HCT116 (cell line): ENCODE data around the gene P2RX3. TPM values are rescaled to one million over a fixed set of nuclear protein-coding genes. Genes with fewer than 3 reads are reported as not detected.

Experiments
- ATAC-seq: fragments of 200-7000 bp; cut with Tn5 transposase; 2 replicates; pipeline ENCODE4 v1.9.1; 2020; ENCODE audit warnings: mild to moderate bottlenecking, moderate library complexity
- BruUV-seq: library from RNA; stranded (reverse); fragments of 400-500 nt; replicated peaks from 2 replicates; lab custom pipeline; 2021; lab: Mats Ljungman, UMichigan
- CTCF ChIA-PET: fragments of 300-600 bp; sonication (Branson Sonifier 250); formaldehyde crosslinking; loops from one replicate; lab custom pipeline; 2021; ENCODE audit warnings: antibody characterized with exemption; lab: Charles Lee
- POLR2A ChIA-PET: fragments of 300-600, 350-600 bp; sonication (Branson Sonifier 250); formaldehyde crosslinking; loops from one replicate; lab custom pipeline; 2021; ENCODE audit warnings: antibody characterized with exemption; lab: Charles Lee
- RAD21 ChIA-PET, 2 experiments: fragments of 300-600 bp; sonication (Branson Sonifier 250); formaldehyde crosslinking; loops; one replicate each; lab custom pipeline; 2023; ENCODE audit warnings: low total read pairs in 2 of 2; ENCODE audit not compliant: uncharacterized antibody in 2 of 2, unreplicated experiment in 2 of 2, low non-redundant PET in 1 of 2; lab: Charles Lee
- DNase-seq: peaks from one replicate; pipeline ENCODE4 v3.0.0-alpha.2; 2010; ENCODE audit warnings: low read depth, low spot score
- H2AFZ ChIP-seq: fragments of 200-600 bp; shearing (Covaris generic), sonication (generic); 2 replicates; pipeline ENCODE4 v1.6.1; 2017; ENCODE audit warnings: low read depth, mixed run types, mixed read lengths, antibody characterized with exemption, low read length; ENCODE audit not compliant: poor library complexity, severe bottlenecking
- H3K27ac ChIP-seq: 2 replicates; pipeline ENCODE4 v1.5.1; 2012; ENCODE audit warnings: low read depth, low read length
- H3K27me3 ChIP-seq: fragments of 200-600 bp; sonication (generic); 2 replicates; pipeline ENCODE4 v1.6.1; 2016; ENCODE audit warnings: mixed run types, low read length, mixed read lengths; ENCODE audit not compliant: insufficient read depth
- H3K36me3 ChIP-seq, 2 experiments: fragments of 200-500 bp in 1 of 2; fragments of 200-600 bp in 1 of 2; sonication (Bioruptor generic) in 1 of 2; sonication (generic) in 1 of 2; 2 replicates each; pipeline versions ENCODE4 v1.5.1 to v1.6.1; 2014 to 2016; ENCODE audit warnings: low read length in 2 of 2, inconsistent platforms in 1 of 2, mixed read lengths in 1 of 2, mixed run types in 1 of 2; ENCODE audit not compliant: insufficient read depth in 2 of 2, control insufficient read depth in 1 of 2
- H3K4me1 ChIP-seq, 2 experiments: fragments of 200-600 bp in 1 of 2; sonication (generic) in 1 of 2; 2 replicates each; pipeline versions ENCODE4 v1.5.1 to v1.6.1; 2012 to 2017; ENCODE audit warnings: low read length in 2 of 2, inconsistent platforms in 1 of 2, mild to moderate bottlenecking in 1 of 2, mixed read lengths in 1 of 2, mixed run types in 1 of 2, moderate library complexity in 1 of 2; ENCODE audit not compliant: insufficient read depth in 2 of 2, control insufficient read depth in 1 of 2
- H3K4me2 ChIP-seq: fragments of 200-600 bp; sonication (generic); 2 replicates; pipeline ENCODE4 v1.6.1; 2017; ENCODE audit warnings: mixed run types, low read length, mixed read lengths
- H3K4me3 ChIP-seq, 2 experiments: fragments of 200-600 bp in 1 of 2; sonication (generic) in 1 of 2; replicated peaks in 1 of 2; 2 replicates each; pipeline ENCODE4 v1.5.1; 2011 to 2016; ENCODE audit warnings: low read length in 2 of 2, control low read depth in 1 of 2, low read depth in 1 of 2, mild to moderate bottlenecking in 1 of 2, mixed read lengths in 1 of 2, mixed run types in 1 of 2
- H3K79me2 ChIP-seq: fragments of 200-600 bp; sonication (generic); 2 replicates; pipeline ENCODE4 v1.6.1; 2017; ENCODE audit warnings: mild to moderate bottlenecking, mixed run types, low read length, moderate library complexity, mixed read lengths; ENCODE audit not compliant: insufficient read depth
- H3K9ac ChIP-seq: fragments of 200-600 bp; sonication (generic); 2 replicates; pipeline ENCODE4 v1.6.1; 2016; ENCODE audit warnings: low read length, mixed read lengths
- H3K9me2 ChIP-seq: fragments of 200-600 bp; sonication (generic), shearing (Covaris generic); 2 replicates; pipeline ENCODE4 v1.6.1; 2017; ENCODE audit warnings: mixed run types, mild to moderate bottlenecking, moderate library complexity; ENCODE audit not compliant: insufficient read depth
- H3K9me3 ChIP-seq, 2 experiments: fragments of 200-500 bp in 1 of 2; fragments of 200-600 bp in 1 of 2; sonication (Bioruptor generic) in 1 of 2; sonication (generic) in 1 of 2; 2 replicates each; pipeline ENCODE4 v1.6.1; 2014 to 2017; ENCODE audit warnings: low read length in 2 of 2, mixed read lengths in 2 of 2, inconsistent platforms in 1 of 2, low read depth in 1 of 2, mild to moderate bottlenecking in 1 of 2, mixed run types in 1 of 2, moderate library complexity in 1 of 2; ENCODE audit not compliant: control insufficient read depth in 1 of 2, insufficient read depth in 1 of 2
- H4K20me1 ChIP-seq: fragments of 200-600 bp; sonication (generic), shearing (Covaris generic); 2 replicates; pipeline ENCODE4 v1.6.1; 2017; ENCODE audit warnings: mixed run types, mild to moderate bottlenecking, moderate library complexity; ENCODE audit not compliant: insufficient read depth
- CTCF ChIP-seq, 3 experiments: fragments of 200-600 bp in 1 of 3; sonication (generic) in 1 of 3; IDR thresholded peaks in 2 of 3; conservative IDR thresholded peaks in 1 of 3; 2 replicates each; pipeline ENCODE4 v1.5.1; 2012 to 2017; ENCODE audit warnings: low read depth in 2 of 3, low read length in 2 of 3, antibody characterized with exemption in 1 of 3, borderline replicate concordance in 1 of 3, control low read depth in 1 of 3, mild to moderate bottlenecking in 1 of 3, mixed read lengths in 1 of 3, mixed run types in 1 of 3, moderate library complexity in 1 of 3; ENCODE audit not compliant: insufficient read depth in 1 of 3
- EGR1 ChIP-seq: IDR thresholded peaks from 2 replicates; pipeline ENCODE4 v1.6.1; 2012; ENCODE audit warnings: low read depth
- ELF1 ChIP-seq: IDR thresholded peaks from 2 replicates; pipeline ENCODE4 v1.6.1; 2012; ENCODE audit warnings: low read depth, borderline replicate concordance
- EZH2phosphoT487 ChIP-seq: fragments of 200-600 bp; IDR thresholded peaks from 2 replicates; pipeline ENCODE4 v1.6.1; 2018; ENCODE audit warnings: antibody characterized with exemption, borderline replicate concordance
- POLR2A ChIP-seq: IDR thresholded peaks from 2 replicates; pipeline ENCODE4 v1.7.0; 2011; ENCODE audit warnings: borderline replicate concordance; ENCODE audit not compliant: insufficient read depth, insufficient read length; ENCODE audit errors: extremely low read depth
- POLR2AphosphoS5 ChIP-seq: IDR thresholded peaks from 2 replicates; pipeline ENCODE4 v1.6.1; 2011; ENCODE audit warnings: mild to moderate bottlenecking, low read depth, low read length, moderate library complexity
- RAD21 ChIP-seq: IDR thresholded peaks from 2 replicates; pipeline ENCODE4 v1.6.1; 2012; ENCODE audit warnings: low read depth, mild to moderate bottlenecking
- SP1 ChIP-seq: IDR thresholded peaks from 2 replicates; pipeline ENCODE4 v1.6.1; 2012; ENCODE audit warnings: low read depth
- SRF ChIP-seq: IDR thresholded peaks from 2 replicates; pipeline ENCODE4 v1.6.1; 2012; ENCODE audit warnings: low read depth
- TCF7L2 ChIP-seq: IDR thresholded peaks from 2 replicates; pipeline ENCODE4 v1.7.0; 2011; ENCODE audit warnings: borderline replicate concordance, inconsistent platforms; ENCODE audit not compliant: insufficient read depth, insufficient read length; ENCODE audit errors: extremely low read depth
- YY1 ChIP-seq: IDR thresholded peaks from 2 replicates; pipeline ENCODE4 v1.6.1; 2011; ENCODE audit warnings: low read length, low read depth, moderate library complexity, mild to moderate bottlenecking; ENCODE audit not compliant: insufficient replicate concordance; ENCODE audit errors: extremely low read depth
- ZFX ChIP-seq: fragments of 450-650 bp; IDR thresholded peaks from 2 replicates; pipeline ENCODE4 v1.6.1; 2017
- intact Hi-C: fragments of 100-400 bp; cut with micrococcal nuclease; formaldehyde crosslinking; loops from 2 replicates; pipeline ENCODE4 v1.10.0; 2022
- total RNA-seq: library from RNA; stranded (reverse); gene quantifications from one replicate; pipeline ENCODE4 v1.2.1, GENCODE V29; 2021; ENCODE audit not compliant: unreplicated experiment
- TF ChIP-seq, protein P1 (sequence below): IDR thresholded peaks from 2 replicates; pipeline ENCODE4 v1.6.1; 2011; ENCODE audit warnings: mild to moderate bottlenecking, low read length, moderate library complexity; ENCODE audit not compliant: insufficient replicate concordance; ENCODE audit errors: extremely low read depth
- TF ChIP-seq, protein P2 (sequence below): IDR thresholded peaks from 2 replicates; pipeline ENCODE4 v1.6.1; 2012

Gene P2RX3
- total RNA-seq, 1 experiment from 2014 or later, result not detected

- TF ChIP-seq CTCF (IDR thresholded peaks at IDR 0.05 in 2 of 3, conservative IDR thresholded peaks at IDR 0.05 in 1 of 3; ENCODE audit: borderline replicate concordance in 1 of 3, insufficient read depth in 1 of 3, low read depth in 2 of 3, low read length in 2 of 3) (no peak), POLR2AphosphoS5 (no peak), POLR2A (no peak), RAD21 (no peak), TCF7L2 (no peak), YY1 (no peak), SRF (no peak), ELF1 (no peak), EGR1 (no peak), ZFX (no peak), SP1 (no peak)
- TF ChIP-seq, protein P1, sequence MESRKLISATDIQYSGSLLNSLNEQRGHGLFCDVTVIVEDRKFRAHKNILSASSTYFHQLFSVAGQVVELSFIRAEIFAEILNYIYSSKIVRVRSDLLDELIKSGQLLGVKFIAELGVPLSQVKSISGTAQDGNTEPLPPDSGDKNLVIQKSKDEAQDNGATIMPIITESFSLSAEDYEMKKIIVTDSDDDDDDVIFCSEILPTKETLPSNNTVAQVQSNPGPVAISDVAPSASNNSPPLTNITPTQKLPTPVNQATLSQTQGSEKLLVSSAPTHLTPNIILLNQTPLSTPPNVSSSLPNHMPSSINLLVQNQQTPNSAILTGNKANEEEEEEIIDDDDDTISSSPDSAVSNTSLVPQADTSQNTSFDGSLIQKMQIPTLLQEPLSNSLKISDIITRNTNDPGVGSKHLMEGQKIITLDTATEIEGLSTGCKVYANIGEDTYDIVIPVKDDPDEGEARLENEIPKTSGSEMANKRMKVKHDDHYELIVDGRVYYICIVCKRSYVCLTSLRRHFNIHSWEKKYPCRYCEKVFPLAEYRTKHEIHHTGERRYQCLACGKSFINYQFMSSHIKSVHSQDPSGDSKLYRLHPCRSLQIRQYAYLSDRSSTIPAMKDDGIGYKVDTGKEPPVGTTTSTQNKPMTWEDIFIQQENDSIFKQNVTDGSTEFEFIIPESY, result no peak
These were observed 15.7 kb downstream of the P2RX3 start (continued) for GRCh38 chr11:57353852-57354251.

DNA sequence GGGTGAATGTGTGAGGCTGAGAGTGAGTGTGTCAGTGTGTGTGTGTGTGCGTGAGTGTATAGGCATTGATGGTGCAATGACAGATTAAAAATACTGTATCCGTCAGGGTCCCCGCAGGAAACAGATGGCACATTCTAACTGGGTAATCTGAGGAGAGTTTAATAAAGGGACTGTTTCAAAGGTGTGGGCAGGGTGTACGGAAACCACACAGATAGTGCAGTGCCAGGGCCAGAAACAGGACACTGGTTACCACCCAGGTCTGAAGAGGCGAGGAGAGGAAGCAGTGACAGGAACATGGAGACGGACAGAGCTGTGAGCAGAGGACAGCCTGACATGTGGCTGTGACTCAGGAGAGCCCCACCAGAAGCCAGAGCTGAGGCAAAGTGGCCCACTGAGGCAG, 16.5 kb downstream of the P2RX3 start:
- Histone ChIP-seq H2AFZ (no peak overlapping the region), H3K4me2 (no peak overlapping the region), H3K4me1 (peaks cover under 1 to 5% of the 10 kb centered on the region in 2 experiments; a peak in 3 of 4 replicates), H3K9ac (no peak overlapping the region), H3K4me3 (no peak overlapping the region), H3K27me3 (no peaks in the 10 kb centered on the region), H3K79me2 (no peaks in the 10 kb centered on the region), H4K20me1 (no peaks in the 10 kb centered on the region), H3K9me2 (no peaks in the 10 kb centered on the region), H3K36me3 (no peaks in the 10 kb centered on the region), H3K9me3 (no peaks in the 10 kb centered on the region), H3K27ac (no peak overlapping the region)
- intact Hi-C loops, result no loop called here
- ChIA-PET RAD21 (no interaction called here), CTCF (no interaction called here), POLR2A (no interaction called here)
- BruUV-seq, result no TSS peak
- DNase-seq, result no peak
- no peak for ATAC-seq
- TF ChIP-seq ZFX (no peak), RAD21 (no peak), EZH2phosphoT487 (no peak)
- TF ChIP-seq, protein P2, sequence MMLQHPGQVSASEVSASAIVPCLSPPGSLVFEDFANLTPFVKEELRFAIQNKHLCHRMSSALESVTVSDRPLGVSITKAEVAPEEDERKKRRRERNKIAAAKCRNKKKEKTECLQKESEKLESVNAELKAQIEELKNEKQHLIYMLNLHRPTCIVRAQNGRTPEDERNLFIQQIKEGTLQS, result no peak
